ENCODE data around the gene KPNA2. TPM values are rescaled to one million over a fixed set of nuclear protein-coding genes. Genes with fewer than 3 reads are reported as not detected.
"Not testable (repeated sequence)": the region's sequence is repeated elsewhere in the genome, so short reads cannot be mapped to it uniquely, and the experiment has no call there.

KPNA2 gene
- total and polyA plus RNA-seq, 10 of the 15 experiments (the other 5 are each of a cell fraction or from before 2014, with no cell fraction given) = 202 to 731 (median 283) TPM

- in situ Hi-C loops (cut with MboI); POLR2A ChIA-PET; intact Hi-C loops (cut with micrococcal nuclease; ENCODE audit: unreplicated experiment); H4K20me1 ChIP-seq (ENCODE audit: control insufficient read depth, insufficient read depth); H3K4me1 ChIP-seq (ENCODE audit: control insufficient read depth, insufficient read depth, low read length); BruUV-seq (replicated peaks); H3K79me2 ChIP-seq (ENCODE audit: control insufficient read depth, insufficient read depth, low read length); RAD21 ChIA-PET (ENCODE audit: unreplicated experiment); ATAC-seq; H3K4me2 ChIP-seq (ENCODE audit: control insufficient read depth, insufficient read depth); H3K9ac ChIP-seq (ENCODE audit: control insufficient read depth, insufficient read depth, low read length); H3K9me3 ChIP-seq (replicated peaks; ENCODE audit: control insufficient read depth, insufficient read depth, low read length); H3K27ac ChIP-seq (ENCODE audit: control insufficient read depth, insufficient read depth); CTCF ChIA-PET; FAIRE-seq; DNase-seq (ENCODE audit: low read depth, low spot score); H3K27me3 ChIP-seq (replicated peaks in 1 of 2; ENCODE audit: control insufficient read depth in 2 of 2, insufficient read depth in 2 of 2, low read length in 1 of 2); H3K4me3 ChIP-seq; H2AFZ ChIP-seq (ENCODE audit: control insufficient read depth, low read depth, low read length): not testable (repeated sequence)
- H3K36me3 ChIP-seq (ENCODE audit: control insufficient read depth in 2 of 2, insufficient read depth in 2 of 2, low read length in 1 of 2) = peaks cover 0 to 13% of the 10 kb centered on the region in 2 experiments; a peak in 3 of 4 replicates
- WGBS (ENCODE audit: insufficient coverage, insufficient replicate concordance, low lambda C conversion rate, missing lambda C conversion rate) = 79% methylated on average over 7 of the region's 7 CpGs
- peak; percentile 35; the same call in 1 of the 2 replicates for TF ChIP-seq POLR2A (IDR thresholded peaks at IDR 0.05; ENCODE audit: low read depth, low read length)
- SMC1A ChIA-PET (ENCODE audit: uncharacterized antibody, unreplicated experiment) = interaction anchor here (1.4 kb wide), 1 partner anchor 11 kb away, joined by 5 read pairs; no protein-coding TSS in a partner anchor
These were observed 12.5 kb downstream of the KPNA2 start for GRCh38 chr17:68047890-68048542.

GRCh38 chr17:68048996-68049395, 13.5 kb downstream of the KPNA2 start:
- Histone ChIP-seq H3K27me3 (replicated peaks in 1 of 2; ENCODE audit: control insufficient read depth in 2 of 2, insufficient read depth in 2 of 2, low read length in 1 of 2) (no peaks in the 10 kb centered on the region), H2AFZ (ENCODE audit: control insufficient read depth, low read depth, low read length) (no peak overlapping the region), H3K4me2 (ENCODE audit: control insufficient read depth, insufficient read depth) (no peak overlapping the region), H3K36me3 (ENCODE audit: control insufficient read depth in 2 of 2, insufficient read depth in 2 of 2, low read length in 1 of 2) (peaks cover 0 to 10% of the 10 kb centered on the region in 2 experiments; a peak in 2 of 4 replicates), H3K9ac (ENCODE audit: control insufficient read depth, insufficient read depth, low read length) (no peak overlapping the region), H3K4me1 (ENCODE audit: control insufficient read depth, insufficient read depth, low read length) (no peaks in the 10 kb centered on the region), H3K9me3 (replicated peaks; ENCODE audit: control insufficient read depth, insufficient read depth, low read length) (no peaks in the 10 kb centered on the region), H3K4me3 (no peak overlapping the region), H3K79me2 (ENCODE audit: control insufficient read depth, insufficient read depth, low read length) (no peaks in the 10 kb centered on the region), H4K20me1 (ENCODE audit: control insufficient read depth, insufficient read depth) (no peaks in the 10 kb centered on the region), H3K27ac (ENCODE audit: control insufficient read depth, insufficient read depth) (no peak overlapping the region)
- in situ Hi-C loops (cut with MboI) = no loop called here
- peak; percentile 64 for ATAC-seq
- WGBS (ENCODE audit: insufficient coverage, insufficient replicate concordance, low lambda C conversion rate, missing lambda C conversion rate) = 96% methylated on average over 2 of the region's 2 CpGs
- ChIA-PET RAD21 (ENCODE audit: unreplicated experiment) (no interaction called here), CTCF (interaction anchor here (0.6 kb wide), 1 partner anchor 13 kb away, joined by 3 read pairs; no protein-coding TSS in a partner anchor), POLR2A (no interaction called here), SMC1A (ENCODE audit: uncharacterized antibody, unreplicated experiment) (interaction anchor here (1.4 kb wide), 1 partner anchor 12 kb away, joined by 5 read pairs; no protein-coding TSS in a partner anchor)
- DNase-seq (ENCODE audit: low read depth, low spot score) = no peak
- BruUV-seq (replicated peaks) = no TSS peak
- no peak for FAIRE-seq
- intact Hi-C loops (cut with micrococcal nuclease; ENCODE audit: unreplicated experiment) = no loop called here
- TF ChIP-seq RB1 (IDR thresholded peaks at IDR 0.05; ENCODE audit: borderline replicate concordance) = no peak
- TF ChIP-seq ESRRA (IDR thresholded peaks at IDR 0.05; ENCODE audit: low read length) = no peak
- TF ChIP-seq ZNF207 (IDR thresholded peaks at IDR 0.05; ENCODE audit: borderline replicate concordance) = no peak
- no peak for TF ChIP-seq ETV6 (conservative IDR thresholded peaks at IDR 0.05 in 1 of 2, IDR thresholded peaks at IDR 0.05 in 1 of 2; ENCODE audit: borderline replicate concordance in 1 of 2, low read depth in 1 of 2)
- TF ChIP-seq FOS (IDR thresholded peaks at IDR 0.05; ENCODE audit: borderline replicate concordance, extremely low read depth, insufficient read length) = no peak
- TF ChIP-seq E2F8 (IDR thresholded peaks at IDR 0.05; ENCODE audit: low read depth, partially characterized antibody) = no peak
- no peak for TF ChIP-seq CHD1 (IDR thresholded peaks at IDR 0.05; ENCODE audit: low read depth, low read length)
- TF ChIP-seq HDAC2 (IDR thresholded peaks at IDR 0.05) = no peak
- no peak for TF ChIP-seq BRCA1 (IDR thresholded peaks at IDR 0.05; ENCODE audit: low read depth, low read length)
- no peak for TF ChIP-seq LARP7 (IDR thresholded peaks at IDR 0.05)
- no peak for TF ChIP-seq GATAD2B (conservative IDR thresholded peaks at IDR 0.05; ENCODE audit: low read depth)
- TF ChIP-seq POU2F2 (IDR thresholded peaks at IDR 0.05; ENCODE audit: borderline replicate concordance, low read depth, low read length) = no peak
- TF ChIP-seq ZSCAN29 (IDR thresholded peaks at IDR 0.05) = no peak

Data from GM12878 (cell line).